ENCODE measurements around the gene OXLD1. TPM values are rescaled to one million over a fixed set of nuclear protein-coding genes. Genes with fewer than 3 reads are reported as not detected.
"Not testable (repeated sequence)": the region's sequence is repeated elsewhere in the genome, so short reads cannot be mapped to it uniquely, and the experiment has no call there.

OXLD1 gene
- total RNA-seq, 4 donors from 2014 or later, result 15.5 to 32.2 (median 22.2) TPM

GRCh38 chr17:81630274-81630673 lies 36.1 kb downstream of the OXLD1 start:
- H3K4me3 ChIP-seq, result no peak overlapping the region
- in situ Hi-C loops (cut with MboI; ENCODE audit: low sequenced_read_pairs in 4 of 4), result no loop called here
- H3K36me3 ChIP-seq, result peaks cover 0 to 46% of the 10 kb centered on the region in 2 donors
- H3K27ac ChIP-seq, result peak overlapping the region; percentile 58 to 78 (median 74)
- no peaks in the 10 kb centered on the region for H3K27me3 ChIP-seq
- H3K4me1 ChIP-seq, result peaks cover 24 to 31% of the 10 kb centered on the region in 2 donors
- TF ChIP-seq CTCF (IDR thresholded peaks at IDR 0.05 in 4 of 5, conservative IDR thresholded peaks at IDR 0.05 in 1 of 5), result no peak
- no peak for TF ChIP-seq POLR2A (IDR thresholded peaks at IDR 0.05)
- DNase-seq, result peak in 1 of 2 donors; percentile 38
- intact Hi-C loops (cut with DNase I; ENCODE audit: low total_unique reads), result no loop called here
- no peaks in the 10 kb centered on the region for H3K9me3 ChIP-seq
- peak; percentile 56 to 72 for ATAC-seq

DNA sequence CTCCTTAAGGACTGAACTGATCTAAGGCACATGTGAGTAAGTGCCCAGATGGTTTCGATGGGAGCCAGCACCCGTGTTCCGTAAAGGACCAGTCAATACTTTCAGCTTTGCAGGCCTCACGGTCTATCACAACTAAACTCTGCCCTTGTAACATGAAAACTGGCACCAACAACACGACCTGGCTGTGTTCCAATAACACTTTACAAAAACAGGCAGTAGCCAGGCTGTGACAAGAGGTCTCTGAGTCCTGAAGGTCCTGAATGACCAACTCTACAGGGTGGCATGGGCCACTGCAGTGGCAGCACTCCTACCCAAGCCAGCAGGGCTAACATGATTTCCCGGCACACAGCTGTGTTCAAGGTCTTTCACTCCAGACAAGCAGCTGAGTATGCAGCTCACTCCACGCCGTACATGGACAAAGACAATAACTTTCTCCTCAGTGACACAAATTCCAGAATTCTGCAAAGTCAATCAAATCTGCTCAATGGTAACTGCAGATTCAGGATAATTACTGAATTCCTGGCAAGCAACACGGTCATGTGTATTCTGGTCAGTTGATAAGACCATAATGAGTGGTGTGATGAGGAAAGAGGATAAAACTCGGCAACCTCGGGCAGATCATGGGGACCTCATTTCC lies 44.8 kb downstream of the OXLD1 start:
- TF ChIP-seq POLR2A (IDR thresholded peaks at IDR 0.05), result no peak
- TF ChIP-seq CTCF (IDR thresholded peaks at IDR 0.05 in 4 of 5, conservative IDR thresholded peaks at IDR 0.05 in 1 of 5), result no peak
- Histone ChIP-seq H3K36me3 (peaks cover 0 to 72% of the 10 kb centered on the region in 2 donors), H3K27ac (peak overlapping the region in 2 of 4 donors; percentile 20 to 25), H3K27me3 (no peaks in the 10 kb centered on the region), H3K4me1 (no peaks in the 10 kb centered on the region), H3K9me3 (no peaks in the 10 kb centered on the region), H3K4me3 (no peak overlapping the region)
- intact Hi-C loops (cut with DNase I; ENCODE audit: low total_unique reads) (no loop called here), in situ Hi-C loops (cut with MboI; ENCODE audit: low sequenced_read_pairs in 4 of 4) (loop anchor here in 1 of 4 donors (25.0 kb wide), 1 partner anchor 359 kb away; no protein-coding TSS in a partner anchor)
- DNase-seq (no peak), ATAC-seq (peak; percentile 11 to 23)

DNA sequence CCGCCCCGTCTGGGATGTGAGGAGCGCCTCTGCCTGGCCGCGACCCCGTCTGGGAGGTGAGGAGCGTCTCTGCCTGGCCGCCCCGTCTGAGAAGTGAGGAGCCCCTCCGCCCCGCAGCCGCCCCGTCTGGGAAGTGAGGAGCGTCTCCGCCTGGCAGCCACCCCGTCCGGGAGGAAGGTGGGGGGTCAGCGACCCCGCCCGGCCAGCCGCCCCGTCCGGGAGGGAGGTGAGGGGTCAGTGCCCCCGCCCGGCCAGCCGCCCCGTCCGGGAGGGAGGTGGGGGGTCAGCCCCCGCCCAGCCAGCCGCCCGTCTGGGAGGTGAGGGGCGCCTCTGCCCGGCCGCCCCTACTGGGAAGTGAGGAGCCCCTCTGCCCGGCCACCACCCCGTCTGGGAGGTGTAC lies 48.1 kb downstream of the OXLD1 start:
- intact Hi-C loops (cut with DNase I; ENCODE audit: low total_unique reads); DNase-seq: not testable (repeated sequence)

GRCh38 chr17:81616877-81617276 lies 49.5 kb downstream of the OXLD1 start:
- Histone ChIP-seq H3K4me3 (no peak overlapping the region), H3K36me3 (peaks cover 0 to 57% of the 10 kb centered on the region in 2 donors), H3K27me3 (no peaks in the 10 kb centered on the region), H3K27ac (no peak overlapping the region), H3K4me1 (peaks cover 18 to 24% of the 10 kb centered on the region in 2 donors), H3K9me3 (no peaks in the 10 kb centered on the region)
- in situ Hi-C loops (cut with MboI; ENCODE audit: low sequenced_read_pairs in 4 of 4), result loop anchor here in 1 of 4 donors (25.0 kb wide), 1 partner anchor 355 kb away; no protein-coding TSS in a partner anchor
- DNase-seq, result no peak
- ATAC-seq, result no peak
- intact Hi-C loops (cut with DNase I; ENCODE audit: low total_unique reads), result no loop called here
- TF ChIP-seq POLR2A (IDR thresholded peaks at IDR 0.05) (no peak), CTCF (IDR thresholded peaks at IDR 0.05 in 4 of 5, conservative IDR thresholded peaks at IDR 0.05 in 1 of 5) (no peak)

More for the DNA sequence above, 48.1 kb downstream of the OXLD1 start:
- ATAC-seq, H3K27ac ChIP-seq, H3K4me3 ChIP-seq, H3K9me3 ChIP-seq, H3K27me3 ChIP-seq: not testable (repeated sequence)
- H3K36me3 ChIP-seq, result peaks cover 0 to 57% of the 10 kb centered on the region in 2 donors
- in situ Hi-C loops (cut with MboI; ENCODE audit: low sequenced_read_pairs in 4 of 4), result loop anchor here in 1 of 4 donors (25.0 kb wide), 1 partner anchor 356 kb away; no protein-coding TSS in a partner anchor
- peaks cover 18 to 22% of the 10 kb centered on the region in 2 donors for H3K4me1 ChIP-seq

DNA sequence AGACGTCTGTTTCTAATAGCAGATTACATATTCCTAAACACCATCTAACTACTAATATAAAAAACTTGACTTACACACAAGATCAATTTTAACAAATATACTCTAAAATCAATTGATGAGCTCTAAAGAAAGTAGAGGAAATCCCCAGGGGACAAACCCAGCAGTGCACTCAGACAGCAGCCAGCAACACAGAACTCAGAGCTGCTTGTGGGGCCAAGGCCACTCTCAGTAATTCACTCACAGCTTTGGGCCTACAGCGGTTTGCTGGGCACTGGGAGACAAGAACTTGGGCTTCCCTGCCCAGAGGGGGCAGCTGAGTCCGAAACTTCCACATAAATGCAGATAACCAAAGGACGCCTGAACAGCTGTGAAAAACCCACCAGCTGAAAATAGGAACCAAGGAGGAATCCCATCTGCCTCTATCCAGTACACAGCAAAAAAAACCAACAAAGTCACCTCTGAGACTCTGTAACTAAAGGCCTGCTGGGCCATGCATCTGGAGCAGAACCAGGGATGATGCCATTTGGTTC lies 50.9 kb downstream of the OXLD1 start:
- peaks cover 0 to 53% of the 10 kb centered on the region in 2 donors for H3K36me3 ChIP-seq
- no peak for ATAC-seq
- no peaks in the 10 kb centered on the region for H3K9me3 ChIP-seq
- peak overlapping the region in 2 of 4 donors; percentile 72 to 81 for H3K27ac ChIP-seq
- peaks cover 18 to 24% of the 10 kb centered on the region in 2 donors for H3K4me1 ChIP-seq
- intact Hi-C loops (cut with DNase I; ENCODE audit: low total_unique reads) (no loop called here), in situ Hi-C loops (cut with MboI; ENCODE audit: low sequenced_read_pairs in 4 of 4) (loop anchor here in 1 of 4 donors (25.0 kb wide), 1 partner anchor 353 kb away; no protein-coding TSS in a partner anchor)
- H3K27me3 ChIP-seq, result no peaks in the 10 kb centered on the region
- DNase-seq, result no peak
- H3K4me3 ChIP-seq, result no peak overlapping the region
- TF ChIP-seq POLR2A (IDR thresholded peaks at IDR 0.05), result no peak
- no peak for TF ChIP-seq CTCF (IDR thresholded peaks at IDR 0.05 in 4 of 5, conservative IDR thresholded peaks at IDR 0.05 in 1 of 5)

Data from gastrocnemius medialis (tissue), 4 donors.